ENCODE measurements around the gene HEBP1. TPM values are rescaled to one million over a fixed set of nuclear protein-coding genes. Genes with fewer than 3 reads are reported as not detected.
A peak's percentile ranks its signal among the peaks of the same experiment; 100 is the strongest.

The HEBP1 gene
- total RNA-seq, 6 donors from 2014 or later, result 25.1 to 70.9 (median 63.7) TPM

GRCh38 chr12:13044906-13045299 lies 44.8 kb upstream of the HEBP1 start:
- 10 to 18% methylated on average over 4 to 5 of the region's 5 CpGs for WGBS, 2 donors
- Histone ChIP-seq H3K9me3 (no peaks in the 10 kb centered on the region), H3K4me1 (peaks cover 8 to 15% (median 9%) of the 10 kb centered on the region in 4 donors), H3K27me3 (no peaks in the 10 kb centered on the region), H3K36me3 (no peaks in the 10 kb centered on the region), H3K27ac (peak overlapping the region in 3 of 4 donors; percentile 50 to 84 (median 62)), H3K4me3 (peak overlapping the region; percentile 74 to 99 (median 88))
- ATAC-seq (ENCODE audit: low FRiP score in 2 of 2) (no peak), DNase-seq (no peak)
- TF ChIP-seq POLR2A (IDR thresholded peaks at IDR 0.05), result no peak
- no peak for TF ChIP-seq EP300 (IDR thresholded peaks at IDR 0.05)
- TF ChIP-seq CTCF (IDR thresholded peaks at IDR 0.05), result no peak
- TF ChIP-seq POLR2AphosphoS5 (IDR thresholded peaks at IDR 0.05), result no peak

GRCh38 chr12:13044002-13044905 lies 44.2 kb upstream of the HEBP1 start, which contains the start of gene FAM234B:
FAM234B (plus strand) TSS chr12:13044381; CDS start chr12:13044404, 23 bp downstream.
- TF ChIP-seq CTCF (IDR thresholded peaks at IDR 0.05), result peak in 3 of 6 experiments; percentile 37 to 49 (median 40)
- TF ChIP-seq POLR2A (IDR thresholded peaks at IDR 0.05), result peak in 1 of 4 donors; percentile 45
- peak in 1 of 2 donors; percentile 23 for TF ChIP-seq POLR2AphosphoS5 (IDR thresholded peaks at IDR 0.05)
- TF ChIP-seq EP300 (IDR thresholded peaks at IDR 0.05), result no peak
- Histone ChIP-seq H3K27me3 (no peaks in the 10 kb centered on the region), H3K9me3 (no peaks in the 10 kb centered on the region), H3K4me3 (peak within 1 kb of the TSS; percentile 74 to 99 (median 88)), H3K27ac (peak within 1 kb of the TSS; percentile 38 to 84 (median 56)), H3K4me1 (peaks cover 7 to 19% (median 9%) of the 10 kb centered on the region in 4 donors), H3K36me3 (no peaks in the 10 kb centered on the region)
- DNase-seq (peak; percentile 78 to 97), ATAC-seq (ENCODE audit: low FRiP score in 2 of 2) (peak; percentile 89 to 97)
- WGBS, 2 donors, result 4% methylated on average over 29 to 41 of the region's 74 CpGs

DNA sequence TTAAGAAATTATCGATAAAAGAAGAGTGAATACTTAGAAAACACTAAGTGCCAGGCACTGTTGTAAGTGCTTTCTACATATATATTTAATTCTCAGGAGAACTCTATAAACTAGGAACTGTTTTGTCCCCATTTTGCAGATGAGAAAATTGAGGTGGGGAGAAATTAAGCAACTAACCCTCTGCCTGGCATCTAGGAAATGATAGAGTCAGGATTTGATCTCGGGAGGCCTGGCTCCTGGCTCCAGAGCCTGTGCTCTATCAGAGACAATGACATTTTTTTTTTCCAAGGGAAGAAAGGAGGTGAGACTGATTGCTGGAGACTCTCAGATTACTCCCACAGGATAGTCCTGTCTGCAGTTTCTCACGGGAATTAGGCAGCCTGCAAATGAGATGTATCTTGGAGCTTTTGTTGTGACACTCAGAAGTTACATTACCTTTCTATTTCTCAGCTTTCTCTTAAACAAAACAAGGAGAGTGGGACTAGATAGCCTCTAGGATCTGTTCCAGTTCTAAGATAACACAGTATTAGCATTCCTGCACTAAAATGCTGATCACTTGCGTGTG lies 42.7 kb upstream of the HEBP1 start:
- Histone ChIP-seq H3K4me1 (peaks cover 7 to 19% (median 9%) of the 10 kb centered on the region in 4 donors), H3K27me3 (no peaks in the 10 kb centered on the region), H3K9me3 (no peaks in the 10 kb centered on the region), H3K36me3 (no peaks in the 10 kb centered on the region), H3K27ac (no peak overlapping the region), H3K4me3 (no peak overlapping the region)
- DNase-seq, result no peak
- no peak for ATAC-seq (ENCODE audit: low FRiP score in 2 of 2)
- WGBS, 2 donors, result 82 to 85% methylated on average over 3 to 4 of the region's 4 CpGs
- TF ChIP-seq POLR2A (IDR thresholded peaks at IDR 0.05), result no peak
- TF ChIP-seq CTCF (IDR thresholded peaks at IDR 0.05), result no peak
- no peak for TF ChIP-seq POLR2AphosphoS5 (IDR thresholded peaks at IDR 0.05)
- TF ChIP-seq EP300 (IDR thresholded peaks at IDR 0.05), result no peak

DNA sequence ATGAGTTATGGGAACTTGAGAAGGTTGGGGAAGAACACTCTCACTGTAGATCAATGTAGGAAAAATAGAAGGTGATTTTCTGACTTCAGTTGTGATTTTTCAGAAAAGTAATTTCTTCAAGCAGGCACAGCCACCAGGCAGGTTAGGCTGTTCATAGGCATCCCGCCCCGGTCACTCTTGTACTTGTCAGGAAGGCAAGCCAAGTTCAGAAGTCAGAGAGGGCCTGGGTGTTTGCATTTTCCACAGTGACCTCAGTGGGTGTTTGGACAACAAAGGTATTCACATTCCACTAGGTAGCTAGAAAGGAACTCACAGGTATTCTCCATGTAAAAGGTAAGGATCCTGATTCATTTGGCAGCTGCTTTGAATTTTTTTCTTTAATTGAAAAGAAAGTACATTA lies 41.2 kb upstream of the HEBP1 start:
- H3K4me1 ChIP-seq, result peaks cover 7 to 19% (median 9%) of the 10 kb centered on the region in 4 donors
- peak overlapping the region in 1 of 4 donors; percentile 35 for H3K27ac ChIP-seq
- H3K36me3 ChIP-seq, result no peaks in the 10 kb centered on the region
- no peak overlapping the region for H3K4me3 ChIP-seq
- DNase-seq (peak in 1 of 2 donors; percentile 52), ATAC-seq (ENCODE audit: low FRiP score in 2 of 2) (no peak)
- 63 to 65% methylated on average over 2 of the region's 2 CpGs for WGBS, 2 donors
- H3K27me3 ChIP-seq, result no peaks in the 10 kb centered on the region
- H3K9me3 ChIP-seq, result no peaks in the 10 kb centered on the region
- TF ChIP-seq EP300 (IDR thresholded peaks at IDR 0.05) (no peak), POLR2AphosphoS5 (IDR thresholded peaks at IDR 0.05) (no peak), CTCF (IDR thresholded peaks at IDR 0.05) (no peak), POLR2A (IDR thresholded peaks at IDR 0.05) (no peak)

Measured in upper lobe of left lung (tissue), 6 donors.